ENCODE measurements around the gene CALR. TPM values are rescaled to one million over a fixed set of nuclear protein-coding genes. Genes with fewer than 3 reads are reported as not detected.

Gene CALR
- total and polyA plus RNA-seq, 9 of the 15 experiments (the other 6 are each of a cell fraction or from before 2014, with no cell fraction given): 126 to 811 (median 642) TPM

DNA sequence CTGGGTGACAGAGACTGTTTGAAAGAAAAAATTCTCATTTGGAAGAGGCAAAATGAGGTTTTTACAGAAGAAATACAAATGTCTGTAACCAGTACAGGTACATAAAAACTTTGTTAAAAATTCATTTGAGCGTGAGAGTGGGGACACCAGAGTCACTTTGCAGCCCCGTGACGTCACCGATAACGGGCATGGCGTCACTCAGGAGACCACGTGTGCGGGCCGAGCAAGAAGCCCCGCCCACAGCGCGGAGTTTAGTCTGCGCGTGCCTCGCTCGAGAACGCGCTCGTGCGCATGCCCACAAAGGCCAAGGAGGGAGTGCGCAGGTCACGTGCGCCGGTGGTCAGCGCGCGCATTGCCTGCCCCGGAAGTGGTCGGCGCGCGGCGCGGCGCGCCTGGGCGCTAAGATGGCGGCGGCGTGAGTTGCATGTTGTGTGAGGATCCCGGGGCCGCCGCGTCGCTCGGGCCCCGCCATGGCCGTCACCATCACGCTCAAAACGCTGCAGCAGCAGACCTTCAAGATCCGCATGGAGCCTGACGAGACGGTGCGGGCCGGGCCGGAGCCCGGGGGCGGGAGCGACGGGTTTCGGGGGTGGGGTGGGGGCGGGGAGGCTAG is 7.2 kb downstream of the CALR start, which contains the start of gene RAD23A (continued):
- no peak for TF ChIP-seq ZNF311 (CRISPR knock-in tag; IDR thresholded peaks at IDR 0.05)
- peak; percentile 81; the same call in 1 of the 2 replicates for TF ChIP-seq RREB1 (CRISPR knock-in tag; IDR thresholded peaks at IDR 0.05)
- TF ChIP-seq ZSCAN32 (CRISPR knock-in tag; IDR thresholded peaks at IDR 0.05): peak; percentile 33; the same call in 1 of the 2 replicates
- TF ChIP-seq FOXM1 (IDR thresholded peaks at IDR 0.05; ENCODE audit: low read depth): no peak
- no peak; the same call in 1 of the 2 replicates for TF ChIP-seq FOXM1 (CRISPR knock-in tag; IDR thresholded peaks at IDR 0.05; ENCODE audit: low read depth)
- no peak for TF ChIP-seq CBX2 (IDR thresholded peaks at IDR 0.05; ENCODE audit: insufficient read depth, low read length, poor library complexity, severe bottlenecking)
- TF ChIP-seq CCNT2 (IDR thresholded peaks at IDR 0.05; ENCODE audit: borderline replicate concordance, extremely low read depth, insufficient read length, low read depth, low read length): peak; percentile 99
- TF ChIP-seq RBM22 (IDR thresholded peaks at IDR 0.05; ENCODE audit: low read depth, low read length, poor library complexity, severe bottlenecking): peak; percentile 90
- TF ChIP-seq MEIS2 (IDR thresholded peaks at IDR 0.05; ENCODE audit: partially characterized antibody): peak; percentile 94
- TF ChIP-seq THAP12 (CRISPR knock-in tag; IDR thresholded peaks at IDR 0.05): peak; percentile 95
- TF ChIP-seq NRF1 (conservative IDR thresholded peaks at IDR 0.05 in 1 of 2, IDR thresholded peaks at IDR 0.05 in 1 of 2): peak; percentile 99
- peak; percentile 91 for TF ChIP-seq POLR2AphosphoS5 (IDR thresholded peaks at IDR 0.05; ENCODE audit: control insufficient read depth, insufficient read depth, low read depth, low read length)
- peak; percentile 80 for TF ChIP-seq ETV1 (tag; conservative IDR thresholded peaks at IDR 0.05; ENCODE audit: low read depth)
- TF ChIP-seq ZNF512 (tag; IDR thresholded peaks at IDR 0.05): no peak
- TF ChIP-seq ZBTB17 (CRISPR knock-in tag; IDR thresholded peaks at IDR 0.05): peak; percentile 84
- TF ChIP-seq CREM (IDR thresholded peaks at IDR 0.05; ENCODE audit: low read depth): peak; percentile 100
- TF ChIP-seq MYBL2 (IDR thresholded peaks at IDR 0.05; ENCODE audit: low read depth): no peak
- no peak for TF ChIP-seq MYBL2 (CRISPR knock-in tag; IDR thresholded peaks at IDR 0.05; ENCODE audit: borderline replicate concordance)
